Astrocyte (in vitro differentiated cells and primary cell): ENCODE measurements around the gene AKAP13. TPM values are rescaled to one million over a fixed set of nuclear protein-coding genes. Genes with fewer than 3 reads are reported as not detected.

Source experiments
- DNase-seq: peaks from one replicate; pipeline ENCODE4 v3.0.0-alpha.2; 2010; ENCODE audit warnings: low read depth
- FAIRE-seq: peaks from 2 replicates; lab custom pipeline; 2011; peaks lifted over from hg19 to GRCh38; lab: Jason Lieb, UNC
- H2AFZ ChIP-seq: 2 replicates; pipeline ENCODE4 v1.6.0; 2012; ENCODE audit warnings: low read depth, low read length, inconsistent platforms
- H3K27ac ChIP-seq: 2 replicates; pipeline ENCODE4 v1.5.1; 2011; ENCODE audit warnings: low read depth, low read length, inconsistent platforms
- H3K27me3 ChIP-seq: 2 replicates; pipeline ENCODE4 v1.6.0; 2011; ENCODE audit warnings: low read length, inconsistent platforms; ENCODE audit not compliant: insufficient read depth
- H3K36me3 ChIP-seq: 2 replicates; pipeline ENCODE4 v1.5.1; 2011; ENCODE audit warnings: low read length, inconsistent platforms; ENCODE audit not compliant: insufficient read depth
- H3K4me1 ChIP-seq: 2 replicates; pipeline ENCODE4 v1.5.1; 2011; ENCODE audit warnings: low read length, inconsistent platforms; ENCODE audit not compliant: insufficient read depth
- H3K4me2 ChIP-seq: 2 replicates; pipeline ENCODE4 v1.6.0; 2012; ENCODE audit warnings: low read length, inconsistent platforms
- H3K4me3 ChIP-seq: 2 replicates; pipeline ENCODE4 v1.5.1; 2011; ENCODE audit warnings: low read depth, mild to moderate bottlenecking, low read length, inconsistent platforms; ENCODE audit not compliant: insufficient read depth
- H3K79me2 ChIP-seq: 2 replicates; pipeline ENCODE4 v1.6.0; 2012; ENCODE audit warnings: mild to moderate bottlenecking, low read length, inconsistent platforms; ENCODE audit not compliant: insufficient read depth
- H3K9ac ChIP-seq: 2 replicates; pipeline ENCODE4 v1.6.0; 2012; ENCODE audit warnings: mild to moderate bottlenecking, low read length, inconsistent platforms
- H3K9me3 ChIP-seq: 2 replicates; pipeline ENCODE4 v1.5.1; 2012; ENCODE audit warnings: low read depth, mild to moderate bottlenecking, low read length, inconsistent platforms; ENCODE audit not compliant: insufficient read depth
- H4K20me1 ChIP-seq: 2 replicates; pipeline ENCODE4 v1.6.0; 2012; ENCODE audit warnings: low read length, inconsistent platforms; ENCODE audit not compliant: insufficient read depth
- H3K27ac Mint-ChIP-seq: one replicate; pipeline ENCODE4 v1.8.0; 2021; ENCODE audit warnings: mild to moderate bottlenecking, mixed read lengths; ENCODE audit not compliant: unreplicated experiment
- H3K27me3 Mint-ChIP-seq: one replicate; pipeline ENCODE4 v1.8.0; 2021; ENCODE audit warnings: low read depth, mixed read lengths; ENCODE audit not compliant: unreplicated experiment
- H3K36me3 Mint-ChIP-seq: one replicate; pipeline ENCODE4 v1.8.0; 2021; ENCODE audit warnings: low read depth, mixed read lengths; ENCODE audit not compliant: unreplicated experiment
- H3K4me1 Mint-ChIP-seq: one replicate; pipeline ENCODE4 v1.8.0; 2021; ENCODE audit warnings: low read depth, mixed read lengths; ENCODE audit not compliant: unreplicated experiment
- H3K4me3 Mint-ChIP-seq: one replicate; pipeline ENCODE4 v1.8.0; 2021; ENCODE audit warnings: mild to moderate bottlenecking, moderate library complexity, mixed read lengths; ENCODE audit not compliant: unreplicated experiment
- H3K9me3 Mint-ChIP-seq: one replicate; pipeline ENCODE4 v1.8.0; 2021; ENCODE audit warnings: mild to moderate bottlenecking, mixed read lengths; ENCODE audit not compliant: unreplicated experiment
- CTCF ChIP-seq: IDR thresholded peaks from 2 replicates; pipeline ENCODE4 v1.5.1; 2011; ENCODE audit warnings: low read depth, mild to moderate bottlenecking, inconsistent platforms, low read length, moderate library complexity; ENCODE audit not compliant: insufficient read depth
- EZH2 ChIP-seq: IDR thresholded peaks from 2 replicates; pipeline ENCODE4 v1.6.1; 2012; ENCODE audit warnings: mild to moderate bottlenecking, low read length, inconsistent platforms; ENCODE audit not compliant: insufficient read depth
- total RNA-seq: library from RNA; stranded (reverse); gene quantifications from 2 replicates; pipeline ENCODE4 v1.2.1, GENCODE V29; 2021

AKAP13 gene
- total RNA-seq, 1 donor from 2014 or later, result 98.2 TPM

GRCh38 chr15:85454403-85454802, 74.0 kb downstream of the AKAP13 start:
- H2AFZ ChIP-seq, result no peak overlapping the region
- FAIRE-seq, result no peak
- Mint-ChIP-seq H3K4me1 (peaks cover 26% of the 10 kb centered on the region), H3K9me3 (peaks cover 14% of the 10 kb centered on the region), H3K27ac (no peak overlapping the region), H3K36me3 (peaks cover 21% of the 10 kb centered on the region), H3K4me3 (no peak overlapping the region), H3K27me3 (no peaks in the 10 kb centered on the region)
- H3K36me3 ChIP-seq, result no peaks in the 10 kb centered on the region
- DNase-seq, result no peak
- H3K27me3 ChIP-seq, result no peaks in the 10 kb centered on the region
- peaks cover 72% of the 10 kb centered on the region for H4K20me1 ChIP-seq
- H3K27ac ChIP-seq, result no peak overlapping the region
- no peak overlapping the region for H3K4me3 ChIP-seq
- no peak for TF ChIP-seq CTCF
- no peak for TF ChIP-seq EZH2
- no peak overlapping the region for H3K4me2 ChIP-seq
- H3K9ac ChIP-seq, result no peak overlapping the region
- no peaks in the 10 kb centered on the region for H3K9me3 ChIP-seq
- peaks cover 89% of the 10 kb centered on the region for H3K79me2 ChIP-seq
- H3K4me1 ChIP-seq, result no peaks in the 10 kb centered on the region

- Histone ChIP-seq H3K27me3 (no peaks in the 10 kb centered on the region), H3K9ac (no peak overlapping the region), H4K20me1 (peaks cover 70% of the 10 kb centered on the region), H3K79me2 (peaks cover 88% of the 10 kb centered on the region), H3K9me3 (no peaks in the 10 kb centered on the region), H3K27ac (no peak overlapping the region), H3K4me1 (no peaks in the 10 kb centered on the region), H2AFZ (no peak overlapping the region), H3K4me3 (no peak overlapping the region), H3K36me3 (no peaks in the 10 kb centered on the region), H3K4me2 (no peak overlapping the region)
- no peak for DNase-seq
- Mint-ChIP-seq H3K9me3 (peaks cover 4% of the 10 kb centered on the region), H3K27ac (peak overlapping the region; percentile 21), H3K27me3 (no peaks in the 10 kb centered on the region), H3K4me3 (no peak overlapping the region), H3K36me3 (peaks cover 13% of the 10 kb centered on the region), H3K4me1 (peaks cover 29% of the 10 kb centered on the region)
- no peak for TF ChIP-seq EZH2
- TF ChIP-seq CTCF, result no peak
- FAIRE-seq, result no peak
These were observed 75.5 kb downstream of the AKAP13 start for GRCh38 chr15:85455891-85456290.

- Mint-ChIP-seq H3K27ac (no peak overlapping the region), H3K9me3 (no peaks in the 10 kb centered on the region), H3K4me3 (no peak overlapping the region), H3K27me3 (no peaks in the 10 kb centered on the region), H3K4me1 (peaks cover 34% of the 10 kb centered on the region), H3K36me3 (peaks cover 8% of the 10 kb centered on the region)
- no peaks in the 10 kb centered on the region for H3K9me3 ChIP-seq
- H3K27me3 ChIP-seq, result no peaks in the 10 kb centered on the region
- H3K27ac ChIP-seq, result no peak overlapping the region
- H3K36me3 ChIP-seq, result no peaks in the 10 kb centered on the region
- no peak overlapping the region for H3K4me2 ChIP-seq
- peaks cover 68% of the 10 kb centered on the region for H4K20me1 ChIP-seq
- FAIRE-seq (no peak), DNase-seq (no peak)
- H3K79me2 ChIP-seq, result peaks cover 87% of the 10 kb centered on the region
- no peak for TF ChIP-seq CTCF
- no peak for TF ChIP-seq EZH2
- no peak overlapping the region for H3K4me3 ChIP-seq
- H3K9ac ChIP-seq, result no peak overlapping the region
- H2AFZ ChIP-seq, result no peak overlapping the region
- H3K4me1 ChIP-seq, result no peaks in the 10 kb centered on the region
These were observed 76.4 kb downstream of the AKAP13 start for GRCh38 chr15:85456798-85457197.
